Neural cell (in vitro differentiated cells): Measurements from ENCODE around the gene PROM2. TPM values are rescaled to one million over a fixed set of nuclear protein-coding genes. Genes with fewer than 3 reads are reported as not detected.

Experiments
- H2AFZ ChIP-seq: fragments of 200-600, 300-800 bp; sonication (generic), shearing (Covaris generic); 2 replicates; pipeline ENCODE4 v1.6.0; 2014; ENCODE audit warnings: low read depth, mild to moderate bottlenecking, antibody characterized with exemption, low read length, moderate library complexity
- H3F3A ChIP-seq: fragments of 200-600 bp; shearing (Covaris generic); 2 replicates; pipeline ENCODE4 v1.6.1; 2016; ENCODE audit warnings: mild to moderate bottlenecking, moderate library complexity, mixed read lengths, antibody characterized with exemption, low read length; ENCODE audit not compliant: insufficient read depth, poor library complexity, severe bottlenecking
- H3K27ac ChIP-seq: fragments of 200-600, 300-800 bp; sonication (generic), shearing (Covaris generic); 2 replicates; pipeline ENCODE4 v1.5.1; 2014; ENCODE audit warnings: mild to moderate bottlenecking, low read length, moderate library complexity
- H3K27me3 ChIP-seq: fragments of 300-800, 200-600 bp; sonication (generic), shearing (Covaris generic); 2 replicates; pipeline ENCODE4 v1.6.0; 2014; ENCODE audit warnings: mild to moderate bottlenecking, low read depth, low read length, moderate library complexity; ENCODE audit not compliant: insufficient read depth
- H3K36me3 ChIP-seq: fragments of 300-800, 200-600 bp; sonication (generic), shearing (Covaris generic); 2 replicates; pipeline ENCODE4 v1.5.1; 2014; ENCODE audit warnings: mild to moderate bottlenecking, antibody characterized with exemption, low read length, moderate library complexity; ENCODE audit not compliant: insufficient read depth
- H3K4me2 ChIP-seq: fragments of 300-800, 200-600 bp; sonication (generic), shearing (Covaris generic); 2 replicates; pipeline ENCODE4 v1.6.0; 2014; ENCODE audit warnings: mild to moderate bottlenecking, low read length
- H3K4me3 ChIP-seq: fragments of 300-800, 200-600 bp; sonication (generic), shearing (Covaris generic); 2 replicates; pipeline ENCODE4 v1.5.1; 2014; ENCODE audit warnings: mild to moderate bottlenecking, low read length, moderate library complexity
- H3K79me2 ChIP-seq: fragments of 200-600 bp; shearing (Covaris generic); replicated peaks from 2 replicates; pipeline ENCODE4 v1.6.0; 2014; ENCODE audit warnings: mild to moderate bottlenecking, low read length, moderate library complexity; ENCODE audit not compliant: insufficient read depth
- H3K9ac ChIP-seq: fragments of 300-800, 200-600 bp; sonication (generic), shearing (Covaris generic); 2 replicates; pipeline ENCODE4 v1.6.1; 2016; ENCODE audit warnings: mild to moderate bottlenecking, low read length, mixed read lengths
- H3K9me2 ChIP-seq: fragments of 200-600 bp; shearing (Covaris generic); 2 replicates; pipeline ENCODE4 v1.6.1; 2016; ENCODE audit warnings: mild to moderate bottlenecking, low read length, mixed read lengths; ENCODE audit not compliant: insufficient read depth
- H3K9me3 ChIP-seq: fragments of 200-600, 300-800 bp; sonication (generic), shearing (Covaris generic); 2 replicates; pipeline ENCODE4 v1.6.1; 2016; ENCODE audit warnings: mild to moderate bottlenecking, mixed run types, low read length, moderate library complexity, mixed read lengths
- H4K20me1 ChIP-seq: fragments of 200-600 bp; shearing (Covaris generic); 2 replicates; pipeline ENCODE4 v1.6.1; 2016; ENCODE audit warnings: mild to moderate bottlenecking, mixed run types; ENCODE audit not compliant: insufficient read depth
- CTCF ChIP-seq: fragments of 450-650 bp; IDR thresholded peaks from 2 replicates; pipeline ENCODE4 v1.5.1; 2014; ENCODE audit warnings: antibody characterized with exemption, mild to moderate bottlenecking, moderate library complexity; ENCODE audit not compliant: poor library complexity, severe bottlenecking
- EP300 ChIP-seq: fragments of 450-650 bp; conservative IDR thresholded peaks from 2 replicates; pipeline ENCODE4 v1.6.1; 2014; ENCODE audit warnings: antibody characterized with exemption, mild to moderate bottlenecking, moderate library complexity; ENCODE audit not compliant: poor library complexity, severe bottlenecking
- EZH2 ChIP-seq: fragments of 200-600, 300-800 bp; shearing (Covaris generic), sonication (generic); IDR thresholded peaks from 2 replicates; pipeline ENCODE4 v1.6.1; 2014; ENCODE audit warnings: antibody characterized with exemption, low read length, borderline replicate concordance, mild to moderate bottlenecking; ENCODE audit not compliant: insufficient read depth, poor library complexity, severe bottlenecking
- MXI1 ChIP-seq: fragments of 450-650 bp; conservative IDR thresholded peaks from 2 replicates; pipeline ENCODE4 v1.6.1; 2014; ENCODE audit warnings: antibody characterized with exemption, mild to moderate bottlenecking; ENCODE audit not compliant: poor library complexity, severe bottlenecking
- POLR2AphosphoS5 ChIP-seq: IDR thresholded peaks from 2 replicates; pipeline ENCODE4 v1.6.1; 2012
- RAD21 ChIP-seq: fragments of 450-650 bp; conservative IDR thresholded peaks from 2 replicates; pipeline ENCODE4 v1.6.1; 2014; ENCODE audit warnings: antibody characterized with exemption, mild to moderate bottlenecking, moderate library complexity
- REST ChIP-seq: IDR thresholded peaks from 2 replicates; pipeline ENCODE4 v1.6.1; 2012; ENCODE audit warnings: borderline replicate concordance
- SMC3 ChIP-seq: fragments of 450-650 bp; conservative IDR thresholded peaks from 2 replicates; pipeline ENCODE4 v1.6.1; 2014; ENCODE audit warnings: antibody characterized with exemption, mild to moderate bottlenecking, moderate library complexity; ENCODE audit not compliant: poor library complexity
- TAF1 ChIP-seq: IDR thresholded peaks from 2 replicates; pipeline ENCODE4 v1.6.1; 2012; ENCODE audit warnings: low read depth
- polyA minus RNA-seq: library from RNA; depleted of rRNA, polyadenylated mRNA; stranded (reverse); fragments of >200 nt; gene quantifications from 2 replicates; pipeline ENCODE4 v1.2.3, GENCODE V29; 2014
- polyA plus RNA-seq: library from polyadenylated mRNA; depleted of rRNA; stranded (reverse); fragments of >200 nt; gene quantifications from 2 replicates; pipeline ENCODE4 v1.2.3, GENCODE V29; 2014

The PROM2 gene
- 2.2 and 2.3 TPM in 2 replicates for polyA plus RNA-seq
- 3.6 and 4.9 TPM in 2 replicates for polyA minus RNA-seq

GRCh38 chr2:95274291-95275150, at the start of gene PROM2:
PROM2 (plus strand) TSS chr2:95274449; CDS start chr2:95274586, 137 bp downstream.
- no peaks in the 10 kb centered on the region for H3K36me3 ChIP-seq
- no peaks in the 10 kb centered on the region for H3F3A ChIP-seq
- no peaks in the 10 kb centered on the region for H4K20me1 ChIP-seq
- no peak within 1 kb of the TSS for H3K27ac ChIP-seq
- H3K79me2 ChIP-seq = no peaks in the 10 kb centered on the region
- peaks cover 3% of the 10 kb centered on the region for H3K9me3 ChIP-seq
- H2AFZ ChIP-seq = no peak within 1 kb of the TSS
- H3K4me3 ChIP-seq = no peak within 1 kb of the TSS
- no peaks in the 10 kb centered on the region for H3K9me2 ChIP-seq
- H3K27me3 ChIP-seq = no peaks in the 10 kb centered on the region
- H3K9ac ChIP-seq = no peak within 1 kb of the TSS
- H3K4me2 ChIP-seq = no peak within 1 kb of the TSS
- TF ChIP-seq POLR2AphosphoS5 (no peak), REST (no peak), CTCF (no peak), RAD21 (no peak), TAF1 (no peak), EZH2 (no peak), EP300 (no peak)

- Histone ChIP-seq H3K9me2 (no peaks in the 10 kb centered on the region), H2AFZ (no peak overlapping the region), H3K9me3 (peaks cover 39% of the 10 kb centered on the region), H3K4me3 (no peak overlapping the region), H3F3A (no peaks in the 10 kb centered on the region), H3K79me2 (no peaks in the 10 kb centered on the region), H3K27ac (no peak overlapping the region), H3K4me2 (no peak overlapping the region), H3K9ac (no peak overlapping the region), H3K36me3 (peaks cover 20% of the 10 kb centered on the region), H3K27me3 (no peaks in the 10 kb centered on the region), H4K20me1 (no peaks in the 10 kb centered on the region)
- no peak for TF ChIP-seq SMC3
- TF ChIP-seq TAF1 = no peak
- no peak for TF ChIP-seq REST
- no peak for TF ChIP-seq EZH2
- no peak for TF ChIP-seq POLR2AphosphoS5
- TF ChIP-seq MXI1 = no peak
- no peak for TF ChIP-seq CTCF
- no peak for TF ChIP-seq EP300
- TF ChIP-seq RAD21 = no peak
Observed at GRCh38 chr2:95225658-95226057, 48.6 kb upstream of the PROM2 start.
